D341Med (cell line): ENCODE results near the gene EPC2.

Experiments used
- DNase-seq: peaks from one replicate; pipeline ENCODE4 v3.0.0; 2012; ENCODE audit warnings: low spot score

EPC2 gene

GRCh38 chr2:148810081-148810480 lies 165.5 kb downstream of the EPC2 start:
- no peak for DNase-seq

GRCh38 chr2:148812306-148812705 lies 167.8 kb downstream of the EPC2 start:
- no peak for DNase-seq

GRCh38 chr2:148813603-148814065 lies 169.1 kb downstream of the EPC2 start:
- DNase-seq = no peak

GRCh38 chr2:148814143-148814859 lies 169.8 kb downstream of the EPC2 start:
- no peak for DNase-seq

GRCh38 chr2:148814860-148815419 lies 170.4 kb downstream of the EPC2 start:
- DNase-seq = no peak

GRCh38 chr2:148816176-148816575 lies 171.6 kb downstream of the EPC2 start:
- no peak for DNase-seq

GRCh38 chr2:148817210-148817708 lies 172.7 kb downstream of the EPC2 start:
- DNase-seq = no peak

- no peak for DNase-seq
These were observed 174.6 kb downstream of the EPC2 start for GRCh38 chr2:148819019-148819585.

GRCh38 chr2:148824190-148824589 lies 179.6 kb downstream of the EPC2 start:
- no peak for DNase-seq

- no peak for DNase-seq
These were observed 182.2 kb downstream of the EPC2 start for GRCh38 chr2:148826791-148827190.

GRCh38 chr2:148828941-148829340 lies 184.4 kb downstream of the EPC2 start:
- DNase-seq = no peak

- no peak for DNase-seq
These were observed 185.1 kb downstream of the EPC2 start for GRCh38 chr2:148829618-148830017.

- no peak for DNase-seq
These were observed 188.1 kb downstream of the EPC2 start for GRCh38 chr2:148832637-148833036.
